K562 treated with DMSO at 1 percent for 4 hours (cell line): ENCODE results near the gene COL24A1. TPM values are rescaled to one million over a fixed set of nuclear protein-coding genes. Genes with fewer than 3 reads are reported as not detected.

Experiments
- total RNA-seq: library from RNA; unstranded; fragments of 300-600 nt; gene quantifications from 2 replicates; pipeline ENCODE4 v1.2.3, GENCODE V29; 2022; ENCODE audit not compliant: insufficient read depth

Gene COL24A1
- total RNA-seq, result not detected in 2 replicates

GRCh38 chr1:86156566-86157455 lies at the start of gene COL24A1:
COL24A1 (minus strand) TSS chr1:86156772; CDS start chr1:86156396, 376 bp downstream.

GRCh38 chr1:85707990-85708828 lies 448.4 kb downstream of the COL24A1 start, which contains the start of gene ZNHIT6:
ZNHIT6 (minus strand) TSS chr1:85708433; CDS start chr1:85708284, 149 bp downstream.

Other genes starting within 250 kb of the COL24A1 start
- gene ODF2L, start 239.6 kb upstream of the COL24A1 start, total RNA-seq, result 1.1 and 2.0 TPM in 2 replicates